Spinal cord (tissue), 10 donors: ENCODE data around the gene CAPNS1. TPM values are rescaled to one million over a fixed set of nuclear protein-coding genes. Genes with fewer than 3 reads are reported as not detected.

Experiments
- DNase-seq, 6 donors: peaks; one replicate each; pipeline versions ENCODE4 v3.0.0 to v3.0.0-alpha.2; 2013 to 2015; ENCODE audit warnings: low spot score in 6 of 6, low read depth in 4 of 6
- H3K27ac ChIP-seq: one replicate; pipeline ENCODE4 v1.5.1; 2013; ENCODE audit warnings: low read depth, low read length, control low read depth
- H3K27me3 ChIP-seq: one replicate; pipeline ENCODE4 v1.6.1; 2013; ENCODE audit warnings: low read length; ENCODE audit not compliant: control insufficient read depth, insufficient read depth
- H3K36me3 ChIP-seq: one replicate; pipeline ENCODE4 v1.6.1; 2013; ENCODE audit warnings: low read length; ENCODE audit not compliant: control insufficient read depth, insufficient read depth
- H3K4me1 ChIP-seq: one replicate; pipeline ENCODE4 v1.6.1; 2013; ENCODE audit warnings: low read length; ENCODE audit not compliant: control insufficient read depth, insufficient read depth
- H3K4me3 ChIP-seq: one replicate; pipeline ENCODE4 v1.5.1; 2013; ENCODE audit warnings: low read depth, low read length, control low read depth
- H3K9me3 ChIP-seq: one replicate; pipeline ENCODE4 v1.6.1; 2013; ENCODE audit warnings: low read length; ENCODE audit not compliant: control insufficient read depth, insufficient read depth
- WGBS: methylation state at CpG from one replicate; pipeline ENCODE4 v1.1.5; 2013; ENCODE audit warnings: missing lambda C conversion rate; ENCODE audit not compliant: insufficient coverage; 5-methylcytosine and 5-hydroxymethylcytosine counted together
- polyA plus RNA-seq, 2 donors: library from polyadenylated mRNA; unstranded; fragments of 120-200 nt; gene quantifications; one replicate each; pipeline ENCODE4 v1.2.1, GENCODE V29; 2013; ENCODE audit not compliant: insufficient read length in 2 of 2
- total RNA-seq, 2 donors: library from RNA; depleted of rRNA in 1 of 2; stranded (reverse); fragments of 120-200 nt in 1 of 2; fragments of >200 nt in 1 of 2; gene quantifications; one replicate each; pipeline versions ENCODE4 v1.2.3 to v1.2.4, GENCODE V29; 2013 to 2014
- donor health status: healthy.

Gene CAPNS1
- total and polyA plus RNA-seq, 4 donors: 200 to 515 (median 453) TPM

GRCh38 chr19:36113425-36113824 lies 26.4 kb upstream of the CAPNS1 start:
- H3K36me3 ChIP-seq: peaks cover 55% of the 10 kb centered on the region
- no peak for DNase-seq
- peaks cover 35% of the 10 kb centered on the region for H3K4me1 ChIP-seq
- peak overlapping the region; percentile 77 for H3K4me3 ChIP-seq
- 91% methylated on average over 34 of the region's 34 CpGs for WGBS
- H3K27me3 ChIP-seq: no peaks in the 10 kb centered on the region
- H3K27ac ChIP-seq: no peak overlapping the region
- no peaks in the 10 kb centered on the region for H3K9me3 ChIP-seq

- H3K4me1 ChIP-seq: peaks cover 35% of the 10 kb centered on the region
- peak overlapping the region; percentile 92 for H3K27ac ChIP-seq
- peaks cover 59% of the 10 kb centered on the region for H3K36me3 ChIP-seq
- WGBS: 2% methylated on average over 28 of the region's 48 CpGs
- peak overlapping the region; percentile 77 for H3K4me3 ChIP-seq
- no peaks in the 10 kb centered on the region for H3K9me3 ChIP-seq
- DNase-seq: peak in 1 of 6 donors; percentile 6
- no peaks in the 10 kb centered on the region for H3K27me3 ChIP-seq
These were observed 25.8 kb upstream of the CAPNS1 start for GRCh38 chr19:36113894-36114720.

- under 1% methylated on average over 57 of the region's 60 CpGs for WGBS
- Histone ChIP-seq H3K4me1 (peaks cover 35% of the 10 kb centered on the region), H3K36me3 (peaks cover 67% of the 10 kb centered on the region), H3K9me3 (no peaks in the 10 kb centered on the region), H3K27ac (peak within 1 kb of the TSS; percentile 92), H3K27me3 (no peaks in the 10 kb centered on the region), H3K4me3 (peak within 1 kb of the TSS; percentile 77)
- peak; percentile 99 to 100 (median 100) for DNase-seq
These were observed 25.0 kb upstream of the CAPNS1 start, which contains the start of gene POLR2I for GRCh38 chr19:36114721-36115452. Gene POLR2I (minus strand): TSS chr19:36114875. CDS start chr19:36114856, 19 bp downstream.

- Histone ChIP-seq H3K27ac (peak within 1 kb of the TSS; percentile 92), H3K36me3 (peaks cover 73% of the 10 kb centered on the region), H3K27me3 (no peaks in the 10 kb centered on the region), H3K4me1 (peaks cover 35% of the 10 kb centered on the region), H3K9me3 (no peaks in the 10 kb centered on the region), H3K4me3 (peak within 1 kb of the TSS; percentile 77)
- DNase-seq: peak in 3 of 6 donors; percentile 5 to 86 (median 31)
- 3% methylated on average over 50 of the region's 59 CpGs for WGBS
These were observed 24.2 kb upstream of the CAPNS1 start, which contains the start of gene TBCB for GRCh38 chr19:36115453-36116343. Gene TBCB (plus strand): TSS chr19:36115468. CDS start chr19:36115561, 93 bp downstream.

GRCh38 chr19:36116344-36116637 lies 23.6 kb upstream of the CAPNS1 start:
- peak overlapping the region; percentile 77 for H3K4me3 ChIP-seq
- no peak for DNase-seq

GRCh38 chr19:36120092-36120983 lies 19.5 kb upstream of the CAPNS1 start:
- WGBS: 92% methylated on average over 26 of the region's 26 CpGs
- Histone ChIP-seq H3K27ac (no peak overlapping the region), H3K4me1 (peaks cover 14% of the 10 kb centered on the region), H3K27me3 (no peaks in the 10 kb centered on the region), H3K9me3 (no peaks in the 10 kb centered on the region), H3K4me3 (no peak overlapping the region), H3K36me3 (peaks cover 90% of the 10 kb centered on the region)
- DNase-seq: no peak

More at GRCh38 chr19:36116344-36116637, 23.6 kb upstream of the CAPNS1 start:
- H3K36me3 ChIP-seq: peaks cover 73% of the 10 kb centered on the region
- H3K27me3 ChIP-seq: no peaks in the 10 kb centered on the region
- H3K4me1 ChIP-seq: peaks cover 35% of the 10 kb centered on the region
- no peak overlapping the region for H3K27ac ChIP-seq
- H3K9me3 ChIP-seq: no peaks in the 10 kb centered on the region
- WGBS: no CpG with 5 or more reads among the region's 1 CpG

GRCh38 chr19:36120984-36121358 lies 18.9 kb upstream of the CAPNS1 start:
- H3K27ac ChIP-seq: no peak overlapping the region
- H3K4me3 ChIP-seq: no peak overlapping the region
- no peaks in the 10 kb centered on the region for H3K27me3 ChIP-seq
- DNase-seq: no peak
- H3K36me3 ChIP-seq: peaks cover 97% of the 10 kb centered on the region
- H3K4me1 ChIP-seq: peaks cover 10% of the 10 kb centered on the region
- WGBS: 93% methylated on average over 18 of the region's 18 CpGs
- H3K9me3 ChIP-seq: no peaks in the 10 kb centered on the region

- DNase-seq: no peak
- Histone ChIP-seq H3K4me1 (peaks cover 3% of the 10 kb centered on the region), H3K27ac (no peak overlapping the region), H3K4me3 (no peak overlapping the region), H3K36me3 (peaks cover 96% of the 10 kb centered on the region), H3K9me3 (no peaks in the 10 kb centered on the region), H3K27me3 (no peaks in the 10 kb centered on the region)
- 88% methylated on average over 47 of the region's 49 CpGs for WGBS
These were observed 18.3 kb upstream of the CAPNS1 start for GRCh38 chr19:36121486-36122124.
